22Rv1 (cell line): ENCODE results near the gene CABLES2.

Experiments used
- CTCF ChIP-seq: fragments of 450-650 bp; IDR thresholded peaks from 2 replicates; pipeline ENCODE4 v1.5.1; 2017; ENCODE audit warnings: mild to moderate bottlenecking
- ZFX ChIP-seq: fragments of 450-650 bp; IDR thresholded peaks from 2 replicates; pipeline ENCODE4 v1.6.1; 2017; ENCODE audit warnings: antibody characterized with exemption, borderline replicate concordance

- TF ChIP-seq CTCF (no peak), ZFX (no peak)
Measured at GRCh38 chr20:62418709-62419487, 11.8 kb upstream of the CABLES2 start.
